Chondrocyte (in vitro differentiated cells): ENCODE measurements around the gene CCIN. TPM values are rescaled to one million over a fixed set of nuclear protein-coding genes. Genes with fewer than 3 reads are reported as not detected.

Source experiments
- DNase-seq: peaks from one replicate; pipeline ENCODE4 v3.0.0; 2021; ENCODE audit warnings: mixed read lengths, low spot score
- H3K27ac Mint-ChIP-seq: one replicate; pipeline ENCODE4 v1.8.0; 2021; ENCODE audit warnings: mild to moderate bottlenecking, moderate library complexity, mixed read lengths; ENCODE audit not compliant: unreplicated experiment
- H3K27me3 Mint-ChIP-seq: 2 replicates; pipeline ENCODE4 v1.8.0; 2021; ENCODE audit warnings: low read depth, mixed read lengths
- H3K36me3 Mint-ChIP-seq: 2 replicates; pipeline ENCODE4 v1.8.0; 2021; ENCODE audit warnings: low read depth, mixed read lengths
- H3K4me1 Mint-ChIP-seq: 2 replicates; pipeline ENCODE4 v1.8.0; 2021; ENCODE audit warnings: low read depth, mild to moderate bottlenecking, mixed read lengths
- H3K4me3 Mint-ChIP-seq: one replicate; pipeline ENCODE4 v1.8.0; 2021; ENCODE audit warnings: mild to moderate bottlenecking, moderate library complexity, mixed read lengths; ENCODE audit not compliant: unreplicated experiment
- H3K9me3 Mint-ChIP-seq: 2 replicates; pipeline ENCODE4 v1.8.0; 2021; ENCODE audit warnings: low read depth, mixed read lengths
- total RNA-seq: library from RNA; stranded (reverse); gene quantifications from 3 replicates; pipeline ENCODE4 v1.2.1, GENCODE V29; 2021
- TF ChIP-seq, protein P1 (sequence below): fragments of 200-600 bp; sonication (generic); IDR thresholded peaks from 2 replicates; pipeline ENCODE4 v1.5.0; 2021; ENCODE audit warnings: antibody characterized with exemption, mild to moderate bottlenecking, moderate library complexity

Gene CCIN
- total RNA-seq, 1 donor from 2014 or later, result 2.4 TPM

DNA sequence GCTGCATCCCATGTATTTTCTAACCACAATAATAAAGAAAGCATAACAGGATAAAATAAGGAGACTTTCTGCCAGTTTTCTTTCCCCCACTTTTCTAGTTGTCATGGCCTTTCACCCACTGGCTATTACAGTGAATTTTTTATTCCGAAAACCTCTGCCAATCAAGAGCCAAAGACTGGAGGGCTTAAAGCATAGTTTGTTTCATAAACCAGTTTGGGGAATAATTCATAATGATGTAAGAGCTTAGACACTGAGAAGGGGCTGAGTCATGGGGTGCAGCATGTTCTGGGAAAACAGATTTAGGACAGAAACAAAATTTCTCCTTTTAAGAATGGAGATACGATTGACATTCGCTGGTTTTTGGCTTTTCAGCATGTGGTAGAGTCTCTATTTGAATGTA lies 37.1 kb upstream of the CCIN start:
- H3K27ac Mint-ChIP-seq, result peak overlapping the region; percentile 88
- no peaks in the 10 kb centered on the region for H3K27me3 Mint-ChIP-seq
- peaks cover 4% of the 10 kb centered on the region for H3K9me3 Mint-ChIP-seq
- TF ChIP-seq, protein P1, sequence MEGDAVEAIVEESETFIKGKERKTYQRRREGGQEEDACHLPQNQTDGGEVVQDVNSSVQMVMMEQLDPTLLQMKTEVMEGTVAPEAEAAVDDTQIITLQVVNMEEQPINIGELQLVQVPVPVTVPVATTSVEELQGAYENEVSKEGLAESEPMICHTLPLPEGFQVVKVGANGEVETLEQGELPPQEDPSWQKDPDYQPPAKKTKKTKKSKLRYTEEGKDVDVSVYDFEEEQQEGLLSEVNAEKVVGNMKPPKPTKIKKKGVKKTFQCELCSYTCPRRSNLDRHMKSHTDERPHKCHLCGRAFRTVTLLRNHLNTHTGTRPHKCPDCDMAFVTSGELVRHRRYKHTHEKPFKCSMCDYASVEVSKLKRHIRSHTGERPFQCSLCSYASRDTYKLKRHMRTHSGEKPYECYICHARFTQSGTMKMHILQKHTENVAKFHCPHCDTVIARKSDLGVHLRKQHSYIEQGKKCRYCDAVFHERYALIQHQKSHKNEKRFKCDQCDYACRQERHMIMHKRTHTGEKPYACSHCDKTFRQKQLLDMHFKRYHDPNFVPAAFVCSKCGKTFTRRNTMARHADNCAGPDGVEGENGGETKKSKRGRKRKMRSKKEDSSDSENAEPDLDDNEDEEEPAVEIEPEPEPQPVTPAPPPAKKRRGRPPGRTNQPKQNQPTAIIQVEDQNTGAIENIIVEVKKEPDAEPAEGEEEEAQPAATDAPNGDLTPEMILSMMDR, result no peak
- H3K36me3 Mint-ChIP-seq, result no peaks in the 10 kb centered on the region
- H3K4me3 Mint-ChIP-seq, result no peak overlapping the region
- H3K4me1 Mint-ChIP-seq, result peaks cover 17% of the 10 kb centered on the region
- DNase-seq, result no peak

DNA sequence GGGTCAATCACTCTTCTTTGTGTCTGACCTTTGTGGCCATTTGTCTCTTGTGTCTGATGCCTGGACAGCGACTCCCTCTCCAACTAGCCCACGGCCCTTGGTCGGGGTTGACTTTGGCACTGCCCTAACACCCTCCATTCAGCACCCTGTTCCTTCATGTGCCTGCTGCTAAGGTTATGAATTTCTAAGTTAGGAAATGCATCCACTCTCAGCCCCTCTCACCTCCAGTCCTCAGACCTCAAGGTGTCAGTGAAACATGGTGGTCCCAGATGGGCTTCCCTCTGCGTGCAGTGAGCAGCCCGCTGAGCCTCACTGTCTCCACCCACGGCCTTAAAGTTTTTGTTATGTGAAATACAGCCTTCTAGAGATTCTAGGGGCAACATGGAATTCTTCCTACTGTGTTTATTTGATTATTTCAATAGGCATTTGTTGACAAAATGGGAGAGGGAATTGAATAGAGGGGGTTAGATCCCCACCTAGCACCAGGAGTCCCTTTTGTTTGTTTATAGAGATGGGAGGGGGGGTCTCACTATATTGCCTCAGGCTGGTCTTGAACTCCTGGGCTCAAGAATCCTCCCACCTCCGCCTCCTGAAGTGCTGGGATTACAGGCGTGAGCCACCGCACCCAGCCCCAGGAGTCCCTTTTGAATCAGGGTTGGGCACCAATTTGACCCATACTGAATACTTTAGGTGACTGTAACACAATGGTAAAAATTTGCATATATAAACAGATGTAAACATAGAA lies 34.3 kb upstream of the CCIN start:
- Mint-ChIP-seq H3K4me3 (no peak overlapping the region), H3K27me3 (no peaks in the 10 kb centered on the region), H3K4me1 (peaks cover 46% of the 10 kb centered on the region), H3K36me3 (peaks cover 3% of the 10 kb centered on the region), H3K9me3 (peaks cover 4% of the 10 kb centered on the region), H3K27ac (no peak overlapping the region)
- TF ChIP-seq, protein P1, result no peak
- no peak for DNase-seq

DNA sequence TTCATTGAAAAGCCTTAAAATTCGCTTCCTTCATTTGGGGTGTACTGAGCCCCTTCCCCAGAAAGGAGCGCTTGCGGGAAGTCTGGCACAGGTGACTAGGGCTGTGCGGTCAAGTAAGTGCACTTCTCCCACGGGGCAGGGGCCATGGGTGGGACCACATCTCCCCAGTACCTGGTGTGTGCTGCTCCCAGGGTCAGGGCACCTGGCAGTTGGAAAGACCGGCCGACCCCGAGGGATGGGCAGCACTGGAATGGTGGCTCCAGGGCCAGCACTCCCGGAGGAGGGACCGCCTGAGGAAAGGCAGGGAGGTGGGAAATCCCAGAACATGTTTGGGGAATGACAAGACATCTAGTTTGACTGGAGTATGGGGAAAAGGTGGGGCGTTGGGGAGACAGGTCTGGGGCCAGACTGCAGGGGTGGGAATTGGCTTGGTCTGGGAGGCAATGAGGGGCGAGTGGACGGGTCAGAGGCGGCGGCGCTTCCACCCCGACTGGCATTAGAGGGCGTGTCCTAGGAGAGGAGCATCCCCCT lies 33.4 kb upstream of the CCIN start:
- H3K4me3 Mint-ChIP-seq, result peak overlapping the region; percentile 80
- peaks cover 55% of the 10 kb centered on the region for H3K4me1 Mint-ChIP-seq
- H3K27me3 Mint-ChIP-seq, result no peaks in the 10 kb centered on the region
- peaks cover 4% of the 10 kb centered on the region for H3K9me3 Mint-ChIP-seq
- DNase-seq, result peak; percentile 93
- peak overlapping the region; percentile 51 for H3K27ac Mint-ChIP-seq
- TF ChIP-seq, protein P1, result no peak
- peaks cover 3% of the 10 kb centered on the region for H3K36me3 Mint-ChIP-seq

DNA sequence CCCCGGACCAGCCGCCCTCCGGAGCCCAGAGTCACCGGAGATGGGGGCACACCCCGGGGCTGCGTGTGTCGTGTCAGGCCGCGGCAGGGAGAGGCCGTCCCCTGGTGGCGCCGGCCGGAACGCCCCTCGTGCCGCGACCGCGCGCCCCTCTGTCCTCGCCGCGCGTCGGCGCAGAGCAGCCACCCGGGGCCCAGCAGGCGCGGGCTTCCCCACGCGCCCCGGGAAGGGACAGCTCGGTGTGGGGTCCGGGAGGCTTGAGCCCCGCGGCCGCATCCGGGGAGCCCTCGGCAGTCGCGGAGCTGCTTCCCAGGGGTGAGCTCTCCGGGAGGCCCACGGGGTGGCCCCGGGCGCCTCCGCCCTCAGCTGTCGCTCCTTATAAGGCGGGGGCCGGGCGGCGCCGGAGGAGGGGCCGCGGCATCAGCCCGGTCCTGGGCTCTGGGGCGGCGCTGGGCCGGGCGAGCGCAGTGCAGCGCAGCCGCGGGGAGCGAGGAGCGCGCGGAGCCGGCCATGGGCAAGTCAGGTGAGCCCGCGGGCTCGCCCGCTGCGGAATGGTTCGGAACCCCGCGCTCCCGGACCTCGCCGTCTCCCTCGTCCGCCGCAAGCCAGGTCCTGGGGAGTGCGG lies 32.8 kb upstream of the CCIN start, which contains the start of gene GLIPR2:
Gene GLIPR2, plus strand, starts transcription at position 462 of the 622 bp plus-strand sequence. Its CDS starts 46 bp downstream, at position 508.
- Mint-ChIP-seq H3K4me3 (peak within 1 kb of the TSS; percentile 99), H3K36me3 (peaks cover 3% of the 10 kb centered on the region), H3K4me1 (peaks cover 60% of the 10 kb centered on the region), H3K27me3 (no peaks in the 10 kb centered on the region), H3K27ac (peak within 1 kb of the TSS; percentile 84), H3K9me3 (peaks cover 4% of the 10 kb centered on the region)
- no peak for DNase-seq
- TF ChIP-seq, protein P1, result peak; percentile 66

DNA sequence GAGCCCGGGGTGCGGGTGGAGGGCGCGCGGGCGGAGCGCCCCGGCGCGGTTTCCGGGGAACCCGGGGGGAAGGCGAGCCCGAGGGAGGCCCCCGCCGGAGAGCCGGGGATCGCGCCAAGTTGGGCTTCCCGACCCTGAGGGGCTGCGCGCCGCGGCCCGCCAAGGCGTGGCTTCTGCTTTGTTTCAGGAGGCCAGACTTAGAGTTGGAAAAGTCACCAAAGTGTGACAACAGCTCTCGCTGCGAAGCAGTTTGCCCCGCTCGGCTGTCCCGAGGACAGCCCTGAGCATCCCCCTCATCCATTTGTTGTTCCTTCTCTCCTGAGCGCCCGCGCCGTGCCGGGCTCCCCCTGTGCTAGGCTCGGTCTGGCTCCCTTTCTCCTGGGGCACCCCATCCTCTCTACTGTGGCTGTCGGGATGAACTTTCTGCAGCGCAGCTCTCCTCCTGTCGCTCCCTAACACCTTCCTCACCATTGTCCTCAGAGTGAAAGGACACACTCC lies 32.2 kb upstream of the CCIN start:
- TF ChIP-seq, protein P1, result no peak
- H3K4me3 Mint-ChIP-seq, result peak overlapping the region; percentile 99
- peak; percentile 73 for DNase-seq
- peaks cover 64% of the 10 kb centered on the region for H3K4me1 Mint-ChIP-seq
- H3K9me3 Mint-ChIP-seq, result peaks cover 2% of the 10 kb centered on the region
- peak overlapping the region; percentile 84 for H3K27ac Mint-ChIP-seq
- no peaks in the 10 kb centered on the region for H3K27me3 Mint-ChIP-seq
- H3K36me3 Mint-ChIP-seq, result peaks cover 3% of the 10 kb centered on the region
